HepG2 (cell line): ENCODE data around the gene PDGFRB. TPM values are rescaled to one million over a fixed set of nuclear protein-coding genes. Genes with fewer than 3 reads are reported as not detected.

Experiments
- FLYWCH1 ChIP-seq: sonication (generic); formaldehyde crosslinking; IDR thresholded peaks from 2 replicates; pipeline ENCODE4 v1.8.1; 2023; ENCODE audit warnings: mild to moderate bottlenecking, missing genetic modification reagents
- MBNL3 ChIP-seq: fragments of 250-450 bp; sonication (Bioruptor Pico); conservative IDR thresholded peaks from 2 replicates; pipeline ENCODE4 v1.8.0; 2022; ENCODE audit warnings: mild to moderate bottlenecking, inconsistent platforms
- POLR2G ChIP-seq: fragments of 200-400 bp; formaldehyde crosslinking; IDR thresholded peaks from 2 replicates; pipeline ENCODE4 v1.6.1; 2018; ENCODE audit warnings: mild to moderate bottlenecking, low read depth, low read length, moderate library complexity
- ZFAT ChIP-seq: sonication (generic); formaldehyde crosslinking; conservative IDR thresholded peaks from 2 replicates; pipeline ENCODE4 v1.8.1; 2023; ENCODE audit warnings: missing genetic modification reagents, inconsistent platforms
- polyA plus RNA-seq, 8 experiments: library from polyadenylated mRNA; depleted of rRNA in 3 of 8; stranded (reverse) in 7 of 8; unstranded in 1 of 8; fragments of >200 nt; fragmentation: Illumina TruSeq in 4 of 8; extraction: Trizol in 4 of 8; gene quantifications; 2 replicates each; pipeline versions ENCODE4 v1.2.1 to v1.2.3, GENCODE V29; 2011 to 2016; ENCODE audit warnings: low read depth in 4 of 8, missing spikeins in 1 of 8, mixed read lengths in 1 of 8; ENCODE audit not compliant: insufficient read depth in 1 of 8
- total RNA-seq, 5 experiments: library from RNA; depleted of rRNA; stranded (reverse); fragments of >200 nt; fragmentation: Illumina TruSeq; extraction: Trizol; gene quantifications; 2 replicates each; pipeline ENCODE4 v1.2.3, GENCODE V29; 2016; ENCODE audit warnings: low read depth in 1 of 5
- TF ChIP-seq, protein P1 (sequence below): sonication (generic); formaldehyde crosslinking; IDR thresholded peaks from 2 replicates; pipeline ENCODE4 v1.8.0; 2022; ENCODE audit warnings: missing genetic modification reagents, mild to moderate bottlenecking, inconsistent platforms, borderline replicate concordance
- TF ChIP-seq, protein P2 (sequence below): sonication (generic); formaldehyde crosslinking; IDR thresholded peaks from 2 replicates; pipeline ENCODE4 v1.5.0; 2020; ENCODE audit warnings: mild to moderate bottlenecking, missing genetic modification reagents, borderline replicate concordance
- TF ChIP-seq, protein P3 (sequence below): sonication (generic); formaldehyde crosslinking; IDR thresholded peaks from 2 replicates; pipeline ENCODE4 v1.4.0; 2020; ENCODE audit warnings: mild to moderate bottlenecking, missing genetic modification reagents

PDGFRB gene
- total and polyA plus RNA-seq, 2 of the 13 experiments (the other 11 are each of a cell fraction or from before 2014, with no cell fraction given): 4.0 to 21.0 TPM

DNA sequence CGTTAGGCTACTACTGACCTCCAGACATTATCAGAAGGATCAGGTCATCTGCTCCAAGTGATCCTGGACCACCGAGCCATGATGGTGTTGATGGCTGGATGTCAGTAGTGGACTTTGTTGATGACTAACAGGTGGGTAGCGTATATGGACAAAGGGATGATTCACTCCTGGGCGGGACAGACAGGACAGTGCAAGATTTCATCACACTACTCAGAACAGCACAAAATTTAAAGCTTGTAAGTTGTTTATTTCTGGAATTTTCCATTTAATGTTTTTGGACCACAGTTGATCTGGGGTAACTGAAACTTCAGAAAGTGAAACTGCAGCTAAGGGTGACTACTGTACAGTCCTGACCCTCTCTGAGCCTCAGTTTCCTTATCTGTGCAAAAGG, 12.7 kb downstream of the PDGFRB start (continued):
- TF ChIP-seq FLYWCH1 (no peak), MBNL3 (CRISPR knock-in tag) (no peak), ZFAT (CRISPR knock-in tag) (no peak), POLR2G (no peak)
- TF ChIP-seq, protein P1, sequence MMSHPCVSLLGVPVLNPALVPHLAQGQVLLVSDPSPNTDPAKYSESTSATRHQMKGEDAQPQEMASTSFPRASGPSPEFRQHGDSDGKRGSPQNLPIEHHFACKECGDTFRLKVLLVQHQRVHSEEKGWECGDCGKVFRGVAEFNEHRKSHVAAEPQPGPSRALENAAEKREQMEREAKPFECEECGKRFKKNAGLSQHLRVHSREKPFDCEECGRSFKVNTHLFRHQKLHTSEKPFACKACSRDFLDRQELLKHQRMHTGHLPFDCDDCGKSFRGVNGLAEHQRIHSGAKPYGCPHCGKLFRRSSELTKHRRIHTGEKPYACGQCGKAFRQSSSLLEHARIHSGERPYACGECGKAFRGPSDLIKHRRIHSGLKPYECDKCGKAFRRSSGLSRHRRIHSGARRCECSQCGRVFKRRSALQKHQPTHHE (CRISPR knock-in tag): no peak
- TF ChIP-seq, protein P2, sequence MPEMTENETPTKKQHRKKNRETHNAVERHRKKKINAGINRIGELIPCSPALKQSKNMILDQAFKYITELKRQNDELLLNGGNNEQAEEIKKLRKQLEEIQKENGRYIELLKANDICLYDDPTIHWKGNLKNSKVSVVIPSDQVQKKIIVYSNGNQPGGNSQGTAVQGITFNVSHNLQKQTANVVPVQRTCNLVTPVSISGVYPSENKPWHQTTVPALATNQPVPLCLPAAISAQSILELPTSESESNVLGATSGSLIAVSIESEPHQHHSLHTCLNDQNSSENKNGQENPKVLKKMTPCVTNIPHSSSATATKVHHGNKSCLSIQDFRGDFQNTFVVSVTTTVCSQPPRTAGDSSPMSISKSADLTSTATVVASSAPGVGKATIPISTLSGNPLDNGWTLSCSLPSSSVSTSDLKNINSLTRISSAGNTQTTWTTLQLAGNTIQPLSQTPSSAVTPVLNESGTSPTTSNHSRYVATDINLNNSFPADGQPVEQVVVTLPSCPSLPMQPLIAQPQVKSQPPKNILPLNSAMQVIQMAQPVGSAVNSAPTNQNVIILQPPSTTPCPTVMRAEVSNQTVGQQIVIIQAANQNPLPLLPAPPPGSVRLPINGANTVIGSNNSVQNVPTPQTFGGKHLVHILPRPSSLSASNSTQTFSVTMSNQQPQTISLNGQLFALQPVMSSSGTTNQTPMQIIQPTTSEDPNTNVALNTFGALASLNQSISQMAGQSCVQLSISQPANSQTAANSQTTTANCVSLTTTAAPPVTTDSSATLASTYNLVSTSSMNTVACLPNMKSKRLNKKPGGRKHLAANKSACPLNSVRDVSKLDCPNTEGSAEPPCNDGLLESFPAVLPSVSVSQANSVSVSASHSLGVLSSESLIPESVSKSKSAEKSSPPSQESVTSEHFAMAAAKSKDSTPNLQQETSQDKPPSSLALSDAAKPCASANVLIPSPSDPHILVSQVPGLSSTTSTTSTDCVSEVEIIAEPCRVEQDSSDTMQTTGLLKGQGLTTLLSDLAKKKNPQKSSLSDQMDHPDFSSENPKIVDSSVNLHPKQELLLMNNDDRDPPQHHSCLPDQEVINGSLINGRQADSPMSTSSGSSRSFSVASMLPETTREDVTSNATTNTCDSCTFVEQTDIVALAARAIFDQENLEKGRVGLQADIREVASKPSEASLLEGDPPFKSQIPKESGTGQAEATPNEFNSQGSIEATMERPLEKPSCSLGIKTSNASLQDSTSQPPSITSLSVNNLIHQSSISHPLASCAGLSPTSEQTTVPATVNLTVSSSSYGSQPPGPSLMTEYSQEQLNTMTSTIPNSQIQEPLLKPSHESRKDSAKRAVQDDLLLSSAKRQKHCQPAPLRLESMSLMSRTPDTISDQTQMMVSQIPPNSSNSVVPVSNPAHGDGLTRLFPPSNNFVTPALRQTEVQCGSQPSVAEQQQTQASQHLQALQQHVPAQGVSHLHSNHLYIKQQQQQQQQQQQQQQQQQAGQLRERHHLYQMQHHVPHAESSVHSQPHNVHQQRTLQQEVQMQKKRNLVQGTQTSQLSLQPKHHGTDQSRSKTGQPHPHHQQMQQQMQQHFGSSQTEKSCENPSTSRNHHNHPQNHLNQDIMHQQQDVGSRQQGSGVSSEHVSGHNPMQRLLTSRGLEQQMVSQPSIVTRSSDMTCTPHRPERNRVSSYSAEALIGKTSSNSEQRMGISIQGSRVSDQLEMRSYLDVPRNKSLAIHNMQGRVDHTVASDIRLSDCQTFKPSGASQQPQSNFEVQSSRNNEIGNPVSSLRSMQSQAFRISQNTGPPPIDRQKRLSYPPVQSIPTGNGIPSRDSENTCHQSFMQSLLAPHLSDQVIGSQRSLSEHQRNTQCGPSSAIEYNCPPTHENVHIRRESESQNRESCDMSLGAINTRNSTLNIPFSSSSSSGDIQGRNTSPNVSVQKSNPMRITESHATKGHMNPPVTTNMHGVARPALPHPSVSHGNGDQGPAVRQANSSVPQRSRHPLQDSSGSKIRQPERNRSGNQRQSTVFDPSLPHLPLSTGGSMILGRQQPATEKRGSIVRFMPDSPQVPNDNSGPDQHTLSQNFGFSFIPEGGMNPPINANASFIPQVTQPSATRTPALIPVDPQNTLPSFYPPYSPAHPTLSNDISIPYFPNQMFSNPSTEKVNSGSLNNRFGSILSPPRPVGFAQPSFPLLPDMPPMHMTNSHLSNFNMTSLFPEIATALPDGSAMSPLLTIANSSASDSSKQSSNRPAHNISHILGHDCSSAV (CRISPR knock-in tag): no peak
- TF ChIP-seq, protein P3, sequence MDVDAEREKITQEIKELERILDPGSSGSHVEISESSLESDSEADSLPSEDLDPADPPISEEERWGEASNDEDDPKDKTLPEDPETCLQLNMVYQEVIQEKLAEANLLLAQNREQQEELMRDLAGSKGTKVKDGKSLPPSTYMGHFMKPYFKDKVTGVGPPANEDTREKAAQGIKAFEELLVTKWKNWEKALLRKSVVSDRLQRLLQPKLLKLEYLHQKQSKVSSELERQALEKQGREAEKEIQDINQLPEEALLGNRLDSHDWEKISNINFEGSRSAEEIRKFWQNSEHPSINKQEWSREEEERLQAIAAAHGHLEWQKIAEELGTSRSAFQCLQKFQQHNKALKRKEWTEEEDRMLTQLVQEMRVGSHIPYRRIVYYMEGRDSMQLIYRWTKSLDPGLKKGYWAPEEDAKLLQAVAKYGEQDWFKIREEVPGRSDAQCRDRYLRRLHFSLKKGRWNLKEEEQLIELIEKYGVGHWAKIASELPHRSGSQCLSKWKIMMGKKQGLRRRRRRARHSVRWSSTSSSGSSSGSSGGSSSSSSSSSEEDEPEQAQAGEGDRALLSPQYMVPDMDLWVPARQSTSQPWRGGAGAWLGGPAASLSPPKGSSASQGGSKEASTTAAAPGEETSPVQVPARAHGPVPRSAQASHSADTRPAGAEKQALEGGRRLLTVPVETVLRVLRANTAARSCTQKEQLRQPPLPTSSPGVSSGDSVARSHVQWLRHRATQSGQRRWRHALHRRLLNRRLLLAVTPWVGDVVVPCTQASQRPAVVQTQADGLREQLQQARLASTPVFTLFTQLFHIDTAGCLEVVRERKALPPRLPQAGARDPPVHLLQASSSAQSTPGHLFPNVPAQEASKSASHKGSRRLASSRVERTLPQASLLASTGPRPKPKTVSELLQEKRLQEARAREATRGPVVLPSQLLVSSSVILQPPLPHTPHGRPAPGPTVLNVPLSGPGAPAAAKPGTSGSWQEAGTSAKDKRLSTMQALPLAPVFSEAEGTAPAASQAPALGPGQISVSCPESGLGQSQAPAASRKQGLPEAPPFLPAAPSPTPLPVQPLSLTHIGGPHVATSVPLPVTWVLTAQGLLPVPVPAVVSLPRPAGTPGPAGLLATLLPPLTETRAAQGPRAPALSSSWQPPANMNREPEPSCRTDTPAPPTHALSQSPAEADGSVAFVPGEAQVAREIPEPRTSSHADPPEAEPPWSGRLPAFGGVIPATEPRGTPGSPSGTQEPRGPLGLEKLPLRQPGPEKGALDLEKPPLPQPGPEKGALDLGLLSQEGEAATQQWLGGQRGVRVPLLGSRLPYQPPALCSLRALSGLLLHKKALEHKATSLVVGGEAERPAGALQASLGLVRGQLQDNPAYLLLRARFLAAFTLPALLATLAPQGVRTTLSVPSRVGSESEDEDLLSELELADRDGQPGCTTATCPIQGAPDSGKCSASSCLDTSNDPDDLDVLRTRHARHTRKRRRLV: no peak
